ENCODE results near the gene GARIN3.
A peak's percentile ranks its signal among the peaks of the same experiment; 100 is the strongest.

GARIN3 gene

GRCh38 chr5:157184117-157184670 lies 18.1 kb upstream of the GARIN3 start:
- DNase-seq: no peak

DNA sequence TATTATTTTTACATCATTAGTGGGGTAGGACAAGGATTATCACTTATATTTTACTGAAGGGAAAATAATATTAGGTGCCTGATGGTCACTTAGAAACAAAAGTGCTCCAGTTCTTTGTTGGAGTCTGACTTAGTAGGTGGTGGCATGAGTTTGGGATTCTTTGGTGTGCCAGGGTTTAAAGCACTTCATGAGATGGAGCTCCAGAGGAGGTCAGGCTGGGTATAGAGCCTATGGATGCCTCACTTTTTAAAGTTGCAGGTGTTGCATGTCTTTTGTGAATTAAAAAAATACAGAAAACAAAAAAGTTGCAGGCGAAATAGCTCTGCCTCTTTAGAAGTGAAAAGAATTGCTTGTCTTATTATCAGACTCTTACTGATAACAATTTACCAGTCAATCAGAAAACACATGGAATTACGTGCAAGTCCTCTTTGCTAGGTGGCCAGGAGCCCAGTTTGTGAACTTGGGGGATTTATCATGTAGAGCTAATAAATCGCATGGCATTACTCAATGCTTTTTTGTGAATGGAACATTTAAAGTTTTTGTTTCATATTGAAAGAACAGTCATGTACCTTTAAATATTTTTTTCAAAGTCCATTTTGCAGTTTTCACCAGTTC lies 16.2 kb upstream of the GARIN3 start:
- no peak for DNase-seq

DNA sequence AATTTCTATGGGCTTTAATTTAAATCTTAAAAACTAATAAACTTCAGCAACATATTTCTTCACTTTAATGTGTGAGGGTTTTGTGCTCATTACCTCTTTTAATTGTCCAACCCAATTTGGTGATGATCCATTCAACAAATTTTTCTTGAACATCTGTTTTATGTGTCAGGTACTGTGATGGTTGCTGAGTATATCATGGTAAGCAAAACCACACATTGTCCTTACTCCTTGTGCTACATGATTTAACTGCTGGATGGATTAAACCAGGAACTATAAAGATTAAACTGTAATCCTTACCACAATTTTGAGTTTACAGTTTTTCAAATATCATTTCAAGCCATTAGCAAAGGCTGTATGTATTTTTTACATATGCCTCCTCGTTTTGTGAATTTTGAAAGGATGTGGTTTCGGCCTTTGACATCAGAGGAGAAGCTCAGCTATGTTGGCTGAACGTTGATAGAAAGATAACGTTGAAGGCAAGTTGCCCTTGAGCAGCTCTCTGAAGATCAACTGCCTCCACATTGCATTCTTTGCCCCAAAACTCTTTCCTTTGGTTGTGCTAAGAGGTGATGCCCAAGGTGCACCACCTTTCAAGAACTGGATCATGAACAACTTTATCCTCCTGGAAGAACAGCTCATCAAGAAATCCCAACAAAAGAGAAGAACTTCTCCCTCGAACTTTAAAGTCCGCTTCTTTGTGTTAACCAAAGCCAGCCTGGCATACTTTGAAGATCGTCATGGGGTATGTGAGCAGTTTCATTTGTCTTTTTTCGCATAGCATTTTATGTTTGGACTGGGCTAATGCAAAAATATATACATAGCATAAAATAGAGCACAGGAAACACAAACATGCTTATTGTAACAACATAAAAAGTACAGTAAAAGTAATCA lies 14.6 kb upstream of the GARIN3 start, which contains the start of gene ITK:
TSS of gene ITK (plus strand) at position 467 of the 891 bp plus-strand sequence. CDS start at position 605, 138 bp downstream.
- no peak for DNase-seq

DNA sequence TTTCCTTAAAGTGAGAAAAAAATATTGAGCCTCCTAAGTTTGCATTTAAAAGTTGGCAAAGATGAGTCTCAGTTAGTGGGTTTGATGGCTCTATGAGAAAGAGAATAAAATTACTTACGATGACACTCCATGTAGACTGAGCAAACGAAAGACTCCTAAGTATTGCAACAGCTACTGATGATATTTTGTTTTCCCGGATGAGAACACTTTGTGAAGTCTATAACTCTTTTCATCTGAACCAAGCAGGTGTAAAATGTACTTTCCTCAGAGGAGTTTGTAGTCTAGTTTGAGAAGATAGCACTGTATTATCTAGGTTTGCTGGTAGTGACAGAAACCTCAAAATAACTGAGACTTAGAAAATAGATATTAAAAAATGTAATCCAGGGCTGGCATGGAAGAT lies 12.9 kb upstream of the GARIN3 start:
- no peak for DNase-seq

DNA sequence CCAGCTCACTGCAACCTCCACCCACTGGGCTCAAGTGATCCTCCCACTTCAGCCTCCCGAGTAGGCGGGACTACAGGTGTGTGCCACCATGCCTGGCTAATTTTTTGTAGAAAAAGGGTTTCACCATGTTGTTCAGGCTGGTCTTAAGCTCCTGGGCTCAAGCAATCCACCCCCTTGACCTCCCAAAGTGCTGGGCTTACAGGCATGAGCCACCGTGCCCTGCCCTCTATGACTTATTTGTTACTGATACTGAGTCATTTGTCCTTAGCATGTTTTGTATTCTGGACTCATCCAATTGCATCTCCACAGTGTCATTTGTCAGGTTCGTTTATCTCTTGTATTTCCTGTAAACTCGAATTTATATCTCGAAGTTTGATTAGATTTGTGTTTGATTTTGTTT lies 11.9 kb upstream of the GARIN3 start:
- DNase-seq: no peak

DNA sequence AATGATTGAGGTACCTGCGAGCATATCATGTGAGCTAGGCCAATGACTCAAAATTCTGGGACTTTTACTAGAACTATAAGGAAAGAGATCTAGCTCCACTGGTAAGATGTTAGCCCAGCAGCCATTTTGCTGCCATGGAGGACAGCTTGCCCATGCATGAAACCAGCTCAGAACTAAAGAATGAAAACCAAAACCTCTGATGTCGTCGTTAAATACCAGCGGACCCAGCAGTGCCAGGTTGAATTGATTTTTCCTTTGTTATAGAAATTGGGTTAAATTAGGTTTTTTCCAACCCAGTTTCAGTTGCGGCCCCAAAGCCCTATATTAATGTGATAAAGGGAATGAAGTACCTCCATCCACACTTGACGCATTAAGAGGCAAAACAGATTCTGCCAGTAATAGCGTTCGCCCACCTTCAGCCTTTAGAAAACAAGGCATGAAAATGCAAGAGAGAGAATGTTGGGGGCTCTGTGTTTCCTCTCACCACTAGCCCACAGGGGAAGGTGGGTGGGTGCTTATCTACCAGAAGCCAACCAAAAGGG lies 9.1 kb upstream of the GARIN3 start:
- DNase-seq: no peak

DNA sequence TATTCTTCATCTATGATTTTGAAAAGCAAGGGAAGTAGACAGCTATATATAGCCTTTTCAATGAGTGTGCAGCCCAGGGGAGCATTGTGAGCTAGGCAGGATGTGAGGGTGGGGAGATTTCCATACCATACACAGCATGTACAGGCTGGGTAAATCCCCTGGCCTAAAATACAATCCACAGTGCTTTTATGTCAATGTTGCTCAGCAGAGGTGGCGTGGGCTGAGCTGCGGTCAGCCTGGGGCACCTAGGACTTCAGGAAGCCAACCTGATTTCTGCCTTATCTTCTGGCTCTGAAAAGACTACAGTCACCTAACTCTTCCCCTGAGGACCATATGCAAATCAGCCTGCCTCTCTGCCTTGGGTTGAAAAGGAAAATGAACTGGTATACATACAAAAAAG lies 6.3 kb upstream of the GARIN3 start:
- peak; percentile 76 for DNase-seq

GRCh38 chr5:157168286-157168685 lies 2.2 kb upstream of the GARIN3 start:
- no peak for DNase-seq

- DNase-seq: no peak
Measured at GRCh38 chr5:157167214-157167621, 1.2 kb upstream of the GARIN3 start.

GRCh38 chr5:157165668-157166067 lies 396 bp downstream of the GARIN3 start:
- no peak for DNase-seq

- DNase-seq: no peak
Measured at GRCh38 chr5:157165261-157165660, 803 bp downstream of the GARIN3 start.

DNA sequence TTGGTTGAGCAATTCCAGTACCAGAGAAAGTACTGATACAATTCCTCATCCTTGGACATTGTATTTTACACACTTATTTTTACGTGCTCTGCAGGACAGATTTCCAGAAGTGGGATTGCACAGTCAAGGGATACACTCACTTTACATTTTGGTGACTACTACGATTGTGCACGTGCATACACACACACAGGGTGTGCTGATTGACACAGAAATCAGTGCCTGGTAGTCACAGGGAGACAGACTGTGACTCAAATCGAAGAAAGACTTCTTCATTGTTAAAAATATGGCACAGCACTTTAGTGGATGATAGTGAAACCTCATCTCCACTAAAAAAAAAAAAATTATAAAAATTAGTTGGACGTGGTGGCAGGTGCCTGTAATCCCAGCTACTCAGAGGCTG lies 1.5 kb downstream of the GARIN3 start:
- no peak for DNase-seq

DNA sequence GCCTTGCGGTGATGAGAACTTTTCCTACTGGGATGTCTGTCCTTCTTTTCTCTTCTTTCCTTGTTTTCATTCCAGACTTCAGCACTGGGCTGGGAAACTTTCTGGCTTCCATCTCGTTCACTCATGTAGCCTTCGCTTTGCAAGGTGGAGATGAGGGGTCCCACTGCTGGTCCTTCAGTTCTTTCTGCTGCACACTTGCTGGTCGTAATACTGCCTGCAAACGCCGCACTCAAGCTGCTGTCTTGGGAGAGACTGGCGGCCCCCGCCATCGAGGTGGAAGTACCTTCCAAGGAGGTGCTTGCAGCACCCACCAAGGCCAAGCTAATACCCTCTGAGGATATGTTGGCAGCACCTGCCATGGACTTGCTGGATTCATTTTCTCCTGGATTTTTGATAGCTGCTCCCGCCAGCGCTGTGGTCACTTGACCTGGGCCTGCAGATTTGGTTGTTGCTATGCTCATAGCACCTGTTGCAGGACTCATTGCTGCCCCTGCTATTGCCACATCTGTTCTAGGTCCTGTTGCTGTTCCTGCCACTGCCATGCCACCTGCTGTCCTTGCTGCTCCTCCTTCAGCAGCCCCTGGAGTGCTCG lies 3.0 kb downstream of the GARIN3 start:
- DNase-seq: no peak

- no peak for DNase-seq
Measured at GRCh38 chr5:157161996-157162395, 4.1 kb downstream of the GARIN3 start.

DNA sequence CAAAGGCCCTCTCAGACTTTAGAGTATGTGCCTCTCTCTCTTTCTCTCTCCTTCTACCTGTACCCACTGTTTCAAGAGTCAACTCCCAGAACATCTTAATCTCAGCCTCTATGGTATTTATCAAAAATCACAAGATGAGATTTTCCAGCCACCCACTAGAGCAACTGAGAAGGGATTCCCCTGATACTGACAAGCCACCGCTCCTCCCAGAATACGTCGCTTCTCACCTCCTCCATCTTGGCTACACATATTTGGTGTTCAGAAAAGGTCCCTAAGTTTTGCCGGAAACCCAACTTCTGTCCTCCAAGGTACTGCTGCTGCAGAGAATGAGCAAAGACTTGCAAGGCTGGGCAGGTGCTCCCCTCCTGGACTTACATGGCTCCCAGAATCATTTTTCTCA lies 6.1 kb downstream of the GARIN3 start:
- no peak for DNase-seq

DNA sequence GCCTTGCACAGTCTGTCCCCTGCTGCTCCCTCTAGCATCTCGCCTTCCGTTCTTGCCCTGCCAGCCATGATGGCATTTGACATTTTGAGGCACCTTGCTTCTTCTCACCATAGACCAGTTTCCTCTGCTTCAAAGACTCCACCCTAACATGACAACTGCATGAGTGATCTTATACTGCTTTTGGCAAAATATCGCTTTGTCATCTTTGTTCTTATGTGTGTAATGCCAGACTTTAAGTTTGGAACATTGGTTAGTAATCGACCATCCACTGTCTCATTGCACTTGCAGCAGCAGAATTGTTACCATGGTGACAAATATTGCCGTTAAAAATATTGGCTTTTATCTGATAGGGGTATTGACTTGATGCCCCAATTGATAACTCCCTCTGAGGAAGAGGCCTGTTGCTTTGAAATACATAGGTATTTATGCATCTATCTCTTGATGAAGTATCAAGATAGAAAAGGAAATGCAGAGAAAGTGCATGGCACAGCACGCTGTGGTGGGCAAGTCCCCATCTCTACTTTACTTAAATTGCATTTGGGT lies 6.8 kb downstream of the GARIN3 start:
- DNase-seq: no peak

- DNase-seq: no peak
Measured at GRCh38 chr5:157157293-157157891, 8.7 kb downstream of the GARIN3 start.

DNA sequence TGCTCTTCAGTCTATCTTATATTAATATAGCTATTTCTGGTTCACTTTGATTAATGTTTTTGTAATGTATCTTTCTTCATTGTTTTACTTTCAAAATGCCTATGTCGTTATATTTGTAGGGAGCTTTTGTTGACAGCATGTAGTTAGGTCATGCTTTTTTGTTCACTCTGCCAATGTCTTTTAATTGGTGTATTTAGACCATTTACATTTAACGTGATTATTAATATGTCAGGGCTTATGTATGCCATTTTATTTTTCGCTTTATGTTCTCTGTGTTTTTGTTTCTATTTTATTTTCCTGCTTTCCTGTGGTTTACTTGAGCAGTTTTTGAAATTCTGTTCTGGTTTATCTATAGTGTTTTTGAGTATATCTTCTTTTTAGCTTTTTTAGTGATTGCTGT lies 10.8 kb downstream of the GARIN3 start:
- no peak for DNase-seq

- no peak for DNase-seq
Measured at GRCh38 chr5:157150995-157151394, 15.1 kb downstream of the GARIN3 start.

DNA sequence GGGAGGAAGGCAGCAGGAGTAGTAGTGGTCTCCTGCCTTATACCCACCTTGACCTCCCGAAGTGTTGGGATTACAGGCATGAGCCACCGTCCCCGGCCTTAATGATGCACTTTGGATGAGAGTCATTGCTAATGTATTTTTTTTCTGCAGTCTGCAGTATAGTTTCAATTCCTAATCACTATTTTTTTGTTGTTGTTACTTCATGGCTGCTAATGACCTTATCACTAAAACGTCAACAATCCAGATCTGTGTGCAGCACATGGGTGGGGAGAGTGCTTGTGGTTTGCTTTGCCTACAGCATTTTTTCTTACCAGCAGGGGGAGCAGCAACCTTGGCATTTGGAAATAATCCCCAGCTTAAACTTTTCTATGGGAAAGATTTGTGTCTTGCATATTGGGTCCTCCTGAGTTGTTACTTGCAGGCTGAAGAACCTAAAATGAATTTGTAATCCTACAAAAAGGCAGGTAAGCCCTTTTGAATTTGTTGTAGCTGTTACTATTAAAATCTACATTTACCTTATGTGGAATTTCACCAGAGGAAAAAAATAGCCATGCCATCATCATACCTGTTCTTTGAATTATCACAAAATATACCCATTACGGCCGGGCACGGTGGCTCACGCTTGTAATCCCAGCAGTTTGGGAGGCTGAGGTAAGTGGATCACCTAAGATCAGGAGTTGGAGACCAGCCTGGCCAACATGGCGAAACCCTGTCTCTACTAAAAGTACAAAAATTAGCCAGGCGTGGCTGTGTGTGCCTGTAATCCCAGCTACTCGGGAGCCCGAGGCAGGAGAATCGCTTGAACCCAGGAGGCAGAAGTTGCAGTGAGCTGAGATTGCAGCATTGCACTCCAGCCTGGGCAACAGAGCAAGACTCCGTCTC lies 17.1 kb downstream of the GARIN3 start:
- DNase-seq: peak; percentile 89

GRCh38 chr5:157143127-157143971 lies 22.7 kb downstream of the GARIN3 start:
- no peak for DNase-seq
